ENCODE data around the gene FCN1.
"Not testable (repeated sequence)": the region's sequence is repeated elsewhere in the genome, so short reads cannot be mapped to it uniquely, and the experiment has no call there.

The FCN1 gene

GRCh38 chr9:134961331-134962064 lies 43.8 kb upstream of the FCN1 start:
- no peak overlapping the region for H2AFZ ChIP-seq (ENCODE audit: low read length, unreplicated experiment)
- no peak overlapping the region for H3K27ac ChIP-seq (ENCODE audit: low read depth, low read length)
- H3K36me3 ChIP-seq (ENCODE audit: insufficient read depth, low read length), result no peaks in the 10 kb centered on the region
- H3K27me3 ChIP-seq (ENCODE audit: insufficient read depth, low read length), result peaks cover 43% of the 10 kb centered on the region
- H3K4me1 ChIP-seq (ENCODE audit: control insufficient read depth, insufficient read depth, low read length, unreplicated experiment), result no peaks in the 10 kb centered on the region
- no peak overlapping the region for H3K4me3 ChIP-seq (ENCODE audit: low read depth, low read length)
- H3K79me2 ChIP-seq (ENCODE audit: control insufficient read depth, insufficient read depth, low read length, unreplicated experiment), result no peaks in the 10 kb centered on the region

GRCh38 chr9:134960701-134961181 lies 43.0 kb upstream of the FCN1 start:
- Histone ChIP-seq H3K36me3 (ENCODE audit: insufficient read depth, low read length) (no peaks in the 10 kb centered on the region), H3K79me2 (ENCODE audit: control insufficient read depth, insufficient read depth, low read length, unreplicated experiment) (no peaks in the 10 kb centered on the region), H3K27ac (ENCODE audit: low read depth, low read length) (no peak overlapping the region), H3K27me3 (ENCODE audit: insufficient read depth, low read length) (peaks cover 42% of the 10 kb centered on the region), H3K4me1 (ENCODE audit: control insufficient read depth, insufficient read depth, low read length, unreplicated experiment) (no peaks in the 10 kb centered on the region), H2AFZ (ENCODE audit: low read length, unreplicated experiment) (no peak overlapping the region), H3K4me3 (ENCODE audit: low read depth, low read length) (no peak overlapping the region)

GRCh38 chr9:134959971-134960310 lies 42.2 kb upstream of the FCN1 start:
- Histone ChIP-seq H3K79me2 (ENCODE audit: control insufficient read depth, insufficient read depth, low read length, unreplicated experiment) (no peaks in the 10 kb centered on the region), H3K27ac (ENCODE audit: low read depth, low read length) (no peak overlapping the region), H3K27me3 (ENCODE audit: insufficient read depth, low read length) (peaks cover 43% of the 10 kb centered on the region), H3K36me3 (ENCODE audit: insufficient read depth, low read length) (no peaks in the 10 kb centered on the region), H3K4me3 (ENCODE audit: low read depth, low read length) (no peak overlapping the region), H2AFZ (ENCODE audit: low read length, unreplicated experiment) (no peak overlapping the region), H3K4me1 (ENCODE audit: control insufficient read depth, insufficient read depth, low read length, unreplicated experiment) (no peaks in the 10 kb centered on the region)

DNA sequence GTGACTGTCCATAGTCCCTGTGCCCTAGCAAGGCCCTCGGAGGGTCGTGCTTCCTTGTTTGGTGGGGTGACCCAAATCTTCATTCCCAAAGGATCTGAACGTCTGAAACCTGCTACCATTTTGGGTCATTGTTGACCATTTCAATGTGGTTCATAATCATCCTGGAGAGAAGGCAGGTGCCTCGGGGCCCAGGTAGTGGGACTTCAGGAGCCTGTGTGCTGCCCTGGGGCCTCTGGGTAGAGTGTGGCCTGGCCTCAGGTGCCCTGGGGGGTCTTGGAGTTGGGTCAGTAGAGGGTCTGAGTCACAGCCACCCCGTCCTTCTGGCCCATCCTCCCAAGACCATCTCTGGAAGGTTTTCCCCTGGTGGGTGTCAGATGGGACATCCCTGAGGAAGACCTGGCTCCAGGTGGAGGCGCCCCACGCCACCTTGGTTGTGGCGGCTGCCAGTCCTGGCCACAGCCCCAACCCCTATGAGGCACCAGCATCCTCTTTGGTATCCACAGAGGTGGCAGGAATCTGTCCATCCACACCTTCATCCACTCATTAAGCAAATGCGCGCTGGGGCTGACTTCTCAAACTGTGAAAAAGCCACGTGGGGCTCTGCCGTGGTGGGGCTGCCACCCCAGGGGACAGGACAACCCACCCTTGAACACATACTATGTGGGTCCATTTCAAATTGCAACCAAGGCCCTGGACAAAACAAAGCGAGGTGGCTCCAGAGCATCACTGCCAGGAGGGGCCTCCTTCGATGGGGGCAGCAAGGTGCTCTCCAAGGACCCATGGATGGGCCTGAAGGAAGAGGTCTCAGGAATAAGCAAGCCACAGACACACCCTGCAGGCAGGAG lies 41.6 kb upstream of the FCN1 start:
- Histone ChIP-seq H2AFZ (ENCODE audit: low read length, unreplicated experiment) (no peak overlapping the region), H3K27ac (ENCODE audit: low read depth, low read length) (no peak overlapping the region), H3K27me3 (ENCODE audit: insufficient read depth, low read length) (peaks cover 42% of the 10 kb centered on the region), H3K36me3 (ENCODE audit: insufficient read depth, low read length) (no peaks in the 10 kb centered on the region), H3K79me2 (ENCODE audit: control insufficient read depth, insufficient read depth, low read length, unreplicated experiment) (no peaks in the 10 kb centered on the region), H3K4me3 (ENCODE audit: low read depth, low read length) (no peak overlapping the region), H3K4me1 (ENCODE audit: control insufficient read depth, insufficient read depth, low read length, unreplicated experiment) (no peaks in the 10 kb centered on the region)

GRCh38 chr9:134957945-134958227 lies 40.2 kb upstream of the FCN1 start:
- H3K4me1 ChIP-seq (ENCODE audit: control insufficient read depth, insufficient read depth, low read length, unreplicated experiment), result no peaks in the 10 kb centered on the region
- H3K36me3 ChIP-seq (ENCODE audit: insufficient read depth, low read length), result no peaks in the 10 kb centered on the region
- H3K79me2 ChIP-seq (ENCODE audit: control insufficient read depth, insufficient read depth, low read length, unreplicated experiment), result no peaks in the 10 kb centered on the region
- no peak overlapping the region for H3K4me3 ChIP-seq (ENCODE audit: low read depth, low read length)
- H3K27me3 ChIP-seq (ENCODE audit: insufficient read depth, low read length), result peaks cover 30% of the 10 kb centered on the region
- H3K27ac ChIP-seq (ENCODE audit: low read depth, low read length), result no peak overlapping the region
- H2AFZ ChIP-seq (ENCODE audit: low read length, unreplicated experiment), result no peak overlapping the region

GRCh38 chr9:134957165-134957944 lies 39.6 kb upstream of the FCN1 start:
- Histone ChIP-seq H3K36me3 (ENCODE audit: insufficient read depth, low read length) (no peaks in the 10 kb centered on the region), H3K27ac (ENCODE audit: low read depth, low read length) (no peak overlapping the region), H3K27me3 (ENCODE audit: insufficient read depth, low read length) (peaks cover 28% of the 10 kb centered on the region), H3K79me2 (ENCODE audit: control insufficient read depth, insufficient read depth, low read length, unreplicated experiment) (no peaks in the 10 kb centered on the region), H2AFZ (ENCODE audit: low read length, unreplicated experiment) (no peak overlapping the region), H3K4me1 (ENCODE audit: control insufficient read depth, insufficient read depth, low read length, unreplicated experiment) (no peaks in the 10 kb centered on the region), H3K4me3 (ENCODE audit: low read depth, low read length) (no peak overlapping the region)

DNA sequence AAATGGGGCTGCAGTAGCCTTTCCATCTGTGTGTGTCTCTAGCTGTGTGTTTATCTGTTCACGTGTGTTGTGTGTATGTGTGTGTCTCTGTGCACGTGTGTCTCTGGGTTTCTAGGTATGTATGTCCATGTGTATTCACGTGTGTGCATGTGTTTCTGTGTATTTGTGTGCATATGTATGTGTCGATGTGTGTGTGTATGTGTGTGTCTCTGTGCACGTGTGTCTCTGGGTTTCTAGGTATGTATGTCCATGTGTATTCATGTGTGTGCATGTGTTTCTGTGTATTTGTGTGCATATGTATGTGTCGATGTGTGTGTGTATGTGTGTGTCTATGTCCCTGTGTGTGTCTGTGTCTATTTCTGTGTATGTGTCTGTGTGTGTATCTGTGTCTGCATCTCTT lies 38.7 kb upstream of the FCN1 start:
- H2AFZ ChIP-seq (ENCODE audit: low read length, unreplicated experiment); H3K79me2 ChIP-seq (ENCODE audit: control insufficient read depth, insufficient read depth, low read length, unreplicated experiment); H3K36me3 ChIP-seq (ENCODE audit: insufficient read depth, low read length); H3K27ac ChIP-seq (ENCODE audit: low read depth, low read length); H3K4me3 ChIP-seq (ENCODE audit: low read depth, low read length); H3K4me1 ChIP-seq (ENCODE audit: control insufficient read depth, insufficient read depth, low read length, unreplicated experiment): not testable (repeated sequence)
- peaks cover 34% of the 10 kb centered on the region for H3K27me3 ChIP-seq (ENCODE audit: insufficient read depth, low read length)

GRCh38 chr9:134955801-134956200 lies 38.1 kb upstream of the FCN1 start:
- Histone ChIP-seq H3K4me3 (ENCODE audit: low read depth, low read length) (no peak overlapping the region), H3K79me2 (ENCODE audit: control insufficient read depth, insufficient read depth, low read length, unreplicated experiment) (no peaks in the 10 kb centered on the region), H3K36me3 (ENCODE audit: insufficient read depth, low read length) (no peaks in the 10 kb centered on the region), H3K4me1 (ENCODE audit: control insufficient read depth, insufficient read depth, low read length, unreplicated experiment) (no peaks in the 10 kb centered on the region), H2AFZ (ENCODE audit: low read length, unreplicated experiment) (no peak overlapping the region), H3K27ac (ENCODE audit: low read depth, low read length) (no peak overlapping the region), H3K27me3 (ENCODE audit: insufficient read depth, low read length) (peaks cover 34% of the 10 kb centered on the region)

DNA sequence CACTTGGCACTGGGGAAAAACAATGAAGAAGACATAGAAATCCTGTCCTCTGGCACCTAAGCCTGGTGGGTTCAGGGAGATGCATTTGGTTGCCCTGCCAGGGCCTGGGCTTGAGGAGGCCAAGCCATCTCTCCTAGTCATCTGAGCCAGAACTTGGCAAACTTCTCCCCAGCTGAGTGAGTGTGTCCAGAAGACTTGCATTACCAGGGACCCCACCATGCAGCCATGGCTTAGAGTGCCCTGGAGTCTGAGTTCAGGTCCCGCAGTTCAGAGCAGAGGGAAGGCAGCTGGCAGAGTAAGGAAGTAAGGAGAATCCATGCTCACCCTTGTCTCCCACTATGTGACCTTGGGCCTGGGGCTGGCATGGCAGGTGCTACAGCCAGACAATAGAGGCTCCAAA lies 37.4 kb upstream of the FCN1 start:
- no peak overlapping the region for H3K4me3 ChIP-seq (ENCODE audit: low read depth, low read length)
- no peaks in the 10 kb centered on the region for H3K4me1 ChIP-seq (ENCODE audit: control insufficient read depth, insufficient read depth, low read length, unreplicated experiment)
- H3K36me3 ChIP-seq (ENCODE audit: insufficient read depth, low read length), result no peaks in the 10 kb centered on the region
- H3K27me3 ChIP-seq (ENCODE audit: insufficient read depth, low read length), result peaks cover 36% of the 10 kb centered on the region
- no peak overlapping the region for H3K27ac ChIP-seq (ENCODE audit: low read depth, low read length)
- H3K79me2 ChIP-seq (ENCODE audit: control insufficient read depth, insufficient read depth, low read length, unreplicated experiment), result no peaks in the 10 kb centered on the region
- no peak overlapping the region for H2AFZ ChIP-seq (ENCODE audit: low read length, unreplicated experiment)

GRCh38 chr9:134951994-134952393 lies 34.3 kb upstream of the FCN1 start:
- no peak overlapping the region for H3K27ac ChIP-seq (ENCODE audit: low read depth, low read length)

More at GRCh38 chr9:134951994-134952393, 34.3 kb upstream of the FCN1 start:
- Histone ChIP-seq H3K36me3 (ENCODE audit: insufficient read depth, low read length) (no peaks in the 10 kb centered on the region), H3K79me2 (ENCODE audit: control insufficient read depth, insufficient read depth, low read length, unreplicated experiment) (no peaks in the 10 kb centered on the region), H3K27me3 (ENCODE audit: insufficient read depth, low read length) (peaks cover 42% of the 10 kb centered on the region), H3K4me3 (ENCODE audit: low read depth, low read length) (no peak overlapping the region), H2AFZ (ENCODE audit: low read length, unreplicated experiment) (no peak overlapping the region), H3K4me1 (ENCODE audit: control insufficient read depth, insufficient read depth, low read length, unreplicated experiment) (no peaks in the 10 kb centered on the region)

Measured in ACC112 (cell line).